BLaER1 (cell line): Measurements from ENCODE around the gene C11orf52.
"Not testable (repeated sequence)": the region's sequence is repeated elsewhere in the genome, so short reads cannot be mapped to it uniquely, and the experiment has no call there.

ENCODE experiments used
- H3K27ac ChIP-seq: shearing (Covaris generic); formaldehyde crosslinking; 2 replicates; pipeline ENCODE4 v1.8.1; 2022
- H3K27me3 ChIP-seq: shearing (Covaris generic); formaldehyde crosslinking; 2 replicates; pipeline ENCODE4 v1.8.1; 2022
- H3K36me3 ChIP-seq: shearing (Covaris generic); formaldehyde crosslinking; 2 replicates; pipeline ENCODE4 v1.8.1; 2022
- H3K4me1 ChIP-seq: shearing (Covaris generic); formaldehyde crosslinking; 2 replicates; pipeline ENCODE4 v1.8.1; 2022
- H3K4me2 ChIP-seq: shearing (Covaris generic); formaldehyde crosslinking; 2 replicates; pipeline ENCODE4 v1.8.1; 2022
- H3K4me3 ChIP-seq: shearing (Covaris generic); formaldehyde crosslinking; 2 replicates; pipeline ENCODE4 v1.8.1; 2022
- H3K9ac ChIP-seq: shearing (Covaris generic); formaldehyde crosslinking; 2 replicates; pipeline ENCODE4 v1.8.1; 2022
- H3K9me3 ChIP-seq: shearing (Covaris generic); formaldehyde crosslinking; 2 replicates; pipeline ENCODE4 v1.8.1; 2022
- H4K20me1 ChIP-seq: shearing (Covaris generic); formaldehyde crosslinking; 2 replicates; pipeline ENCODE4 v1.8.1; 2022
- Cebpa-rat ChIP-seq: shearing (Covaris generic); IDR thresholded peaks from 2 replicates; pipeline ENCODE4 v1.8.1; 2022

Gene C11orf52

DNA sequence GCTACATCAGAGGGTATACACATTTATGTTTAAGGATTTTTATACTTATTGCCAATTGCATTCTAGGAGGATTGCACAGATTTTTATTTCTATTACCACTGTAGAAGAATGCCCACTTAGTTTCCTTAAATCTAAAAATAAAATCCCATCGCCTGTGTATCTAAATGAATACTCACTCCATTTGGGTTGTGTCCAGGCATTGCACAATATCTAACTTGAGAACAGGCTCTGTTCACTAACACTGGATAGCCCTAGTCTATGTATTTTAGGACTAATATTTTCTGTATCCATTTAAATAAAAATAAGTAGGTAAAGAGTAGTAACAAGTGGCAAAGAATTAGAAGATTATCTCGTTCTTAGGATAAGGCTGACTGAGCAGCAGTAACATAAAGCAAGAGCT, 4.1 kb downstream of the C11orf52 start:
- TF ChIP-seq Cebpa-rat, result no peak
- H4K20me1 ChIP-seq, result no peaks in the 10 kb centered on the region
- H3K36me3 ChIP-seq, result no peaks in the 10 kb centered on the region
- H3K4me3 ChIP-seq, result no peak overlapping the region
- H3K4me2 ChIP-seq, result no peak overlapping the region
- H3K9me3 ChIP-seq, result no peaks in the 10 kb centered on the region
- H3K9ac ChIP-seq, result no peak overlapping the region
- H3K27ac ChIP-seq, result no peak overlapping the region
- H3K4me1 ChIP-seq, result peaks cover 29% of the 10 kb centered on the region
- H3K27me3 ChIP-seq, result no peaks in the 10 kb centered on the region

DNA sequence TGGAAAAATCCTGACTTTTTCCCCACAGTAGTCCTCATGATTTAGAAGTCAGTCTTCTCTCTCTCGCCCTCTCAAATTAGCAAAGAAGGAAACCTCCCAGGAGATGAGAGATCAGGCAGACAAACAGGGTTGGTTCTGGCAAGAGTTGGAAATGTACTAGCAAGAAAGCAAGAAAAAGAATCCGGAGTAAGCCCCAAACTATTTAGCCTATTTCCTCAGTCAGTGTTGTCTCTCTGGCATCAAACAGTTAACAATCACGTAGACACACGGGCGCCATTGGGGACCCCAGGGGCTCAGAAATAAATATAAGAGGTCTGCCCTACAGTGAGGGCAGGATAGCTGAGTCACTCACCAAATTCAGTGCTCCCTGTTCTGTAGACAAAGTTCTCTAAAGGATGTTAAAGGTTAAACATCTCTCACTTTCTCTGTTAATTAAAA, 4.7 kb downstream of the C11orf52 start:
- Histone ChIP-seq H3K4me2 (no peak overlapping the region), H3K4me1 (peaks cover 30% of the 10 kb centered on the region), H3K9me3 (no peaks in the 10 kb centered on the region), H3K36me3 (no peaks in the 10 kb centered on the region), H3K27ac (no peak overlapping the region), H3K4me3 (no peak overlapping the region), H4K20me1 (no peaks in the 10 kb centered on the region), H3K9ac (no peak overlapping the region), H3K27me3 (no peaks in the 10 kb centered on the region)
- TF ChIP-seq Cebpa-rat, result no peak

DNA sequence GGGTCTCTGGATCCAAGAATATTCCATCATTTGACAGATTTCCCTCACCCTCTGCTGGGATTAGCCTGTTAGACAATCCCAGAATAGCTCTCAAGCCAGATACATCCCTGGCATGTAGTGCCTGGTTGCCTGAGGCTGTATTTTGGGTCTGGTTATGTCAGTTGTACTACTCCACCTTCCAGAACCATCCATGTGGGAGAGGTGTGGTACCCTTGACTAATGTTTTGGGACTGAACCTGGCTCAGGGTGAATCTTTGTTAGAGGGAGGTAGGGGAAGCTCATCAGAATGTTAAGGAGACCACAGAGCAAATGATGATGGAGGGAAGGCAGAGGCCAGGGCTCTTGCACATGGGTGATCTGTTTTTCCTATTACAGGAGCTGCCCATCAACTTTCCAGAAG, 5.2 kb downstream of the C11orf52 start:
- H4K20me1 ChIP-seq, result no peaks in the 10 kb centered on the region
- no peaks in the 10 kb centered on the region for H3K27me3 ChIP-seq
- no peaks in the 10 kb centered on the region for H3K9me3 ChIP-seq
- H3K9ac ChIP-seq, result no peak overlapping the region
- H3K4me3 ChIP-seq, result no peak overlapping the region
- H3K4me2 ChIP-seq, result no peak overlapping the region
- no peak overlapping the region for H3K27ac ChIP-seq
- H3K4me1 ChIP-seq, result peaks cover 24% of the 10 kb centered on the region
- H3K36me3 ChIP-seq, result no peaks in the 10 kb centered on the region
- TF ChIP-seq Cebpa-rat, result no peak

DNA sequence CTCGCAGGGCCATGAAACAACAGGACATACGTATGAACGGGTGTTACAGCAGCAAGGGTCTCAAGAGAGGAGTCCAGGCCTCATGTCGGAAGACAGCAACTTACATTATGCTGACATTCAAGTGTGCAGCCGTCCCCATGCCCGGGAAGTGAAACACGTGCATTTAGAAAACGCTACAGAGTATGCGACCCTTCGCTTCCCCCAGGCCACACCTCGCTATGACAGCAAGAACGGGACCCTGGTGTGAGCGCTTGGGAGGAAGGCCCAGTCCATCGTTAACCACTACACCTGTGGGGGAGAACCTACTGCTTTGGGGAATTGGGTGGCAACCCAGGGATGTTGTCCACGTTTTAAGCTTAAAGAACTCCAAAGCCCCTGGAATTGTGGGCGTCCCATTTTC, 7.2 kb downstream of the C11orf52 start:
- Histone ChIP-seq H3K4me2 (peak overlapping the region; percentile 88), H3K4me3 (0 out of 2 replicates have a peak overlapping the region, but pooled peaks have one; percentile 64), H3K36me3 (no peaks in the 10 kb centered on the region), H3K27ac (peak overlapping the region; percentile 84), H3K4me1 (peaks cover 17% of the 10 kb centered on the region), H4K20me1 (no peaks in the 10 kb centered on the region), H3K9ac (no peak overlapping the region; the same call in 1 of the 2 replicates), H3K9me3 (no peaks in the 10 kb centered on the region), H3K27me3 (no peaks in the 10 kb centered on the region)
- no peak for TF ChIP-seq Cebpa-rat

DNA sequence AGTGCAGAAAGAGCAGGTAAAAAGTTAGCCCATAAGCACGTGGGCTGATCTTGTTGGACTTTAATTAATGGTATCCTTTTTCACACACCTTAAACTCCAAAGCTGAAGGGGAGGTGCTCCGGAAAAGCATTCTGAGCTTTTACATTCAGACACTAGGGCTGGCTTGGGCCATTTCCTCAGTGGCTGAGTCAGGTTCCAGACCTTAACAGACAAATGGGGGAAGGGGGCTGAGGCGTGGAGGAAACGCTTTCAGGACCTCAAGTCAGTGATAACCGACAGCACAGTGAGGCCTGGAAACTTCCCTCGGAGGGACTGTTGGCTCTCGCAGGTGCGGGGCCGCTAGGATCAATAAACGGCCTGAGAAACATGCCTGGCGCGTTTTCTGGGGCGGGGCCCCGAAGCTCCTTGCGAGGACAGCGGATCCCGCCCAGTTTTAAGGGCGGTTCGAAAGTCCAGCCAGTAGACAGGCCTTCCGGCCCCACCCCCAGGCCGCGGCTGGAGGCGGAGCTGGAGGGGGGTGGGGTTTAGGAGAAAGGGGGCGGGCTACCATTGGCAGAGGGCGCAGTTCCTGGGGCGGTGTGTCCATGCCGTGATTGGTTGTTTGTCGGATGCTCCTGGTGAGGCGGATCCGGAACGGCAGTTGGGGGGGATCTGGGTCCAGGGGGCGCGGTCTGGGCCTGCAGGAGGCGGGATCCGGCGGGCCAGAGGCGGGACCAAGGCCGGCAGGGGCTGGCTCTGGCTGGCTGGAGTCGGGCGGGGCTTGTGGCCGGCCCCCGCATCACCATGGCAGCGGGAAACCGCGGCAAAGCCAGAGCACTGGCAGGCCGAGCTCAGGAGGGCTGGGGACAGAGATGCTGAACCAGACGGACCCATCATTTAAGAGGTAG, 8.0 kb downstream of the C11orf52 start:
- TF ChIP-seq Cebpa-rat, result no peak
- Histone ChIP-seq H4K20me1 (no peaks in the 10 kb centered on the region), H3K27me3 (no peaks in the 10 kb centered on the region)

DNA sequence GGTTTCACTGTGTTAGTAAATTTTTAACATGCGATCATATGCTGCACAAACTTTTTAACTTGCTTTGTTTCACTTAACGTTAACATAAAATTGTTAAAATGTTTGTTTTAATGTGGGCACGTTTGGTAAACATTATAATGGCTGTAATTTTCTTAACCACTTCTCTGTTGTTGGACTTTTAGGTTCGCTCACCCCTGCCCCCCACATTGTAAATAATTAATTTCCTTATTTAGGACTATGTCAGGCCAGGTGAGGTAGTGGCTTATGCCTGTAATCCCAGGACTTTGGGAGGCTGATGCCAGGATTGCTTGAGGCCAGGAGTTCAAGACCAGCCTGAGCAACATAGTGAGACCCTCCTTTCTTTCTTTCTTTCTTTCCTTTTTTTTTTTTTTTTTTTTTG, 11.8 kb downstream of the C11orf52 start:
- Histone ChIP-seq H3K4me3 (no peak overlapping the region), H3K27ac (no peak overlapping the region), H3K9ac (no peak overlapping the region), H3K4me1 (peaks cover 22% of the 10 kb centered on the region), H4K20me1 (no peaks in the 10 kb centered on the region), H3K9me3 (no peaks in the 10 kb centered on the region), H3K36me3 (no peaks in the 10 kb centered on the region), H3K4me2 (no peak overlapping the region), H3K27me3 (no peaks in the 10 kb centered on the region)
- no peak for TF ChIP-seq Cebpa-rat

More for the DNA sequence above, 8.0 kb downstream of the C11orf52 start:
- Histone ChIP-seq H3K4me2 (peak overlapping the region; percentile 88), H3K4me1 (peaks cover 17% of the 10 kb centered on the region), H3K27ac (peak overlapping the region; percentile 84), H3K36me3 (no peaks in the 10 kb centered on the region), H3K9me3 (no peaks in the 10 kb centered on the region), H3K4me3 (peak overlapping the region; percentile 64), H3K9ac (peak overlapping the region; percentile 76)

DNA sequence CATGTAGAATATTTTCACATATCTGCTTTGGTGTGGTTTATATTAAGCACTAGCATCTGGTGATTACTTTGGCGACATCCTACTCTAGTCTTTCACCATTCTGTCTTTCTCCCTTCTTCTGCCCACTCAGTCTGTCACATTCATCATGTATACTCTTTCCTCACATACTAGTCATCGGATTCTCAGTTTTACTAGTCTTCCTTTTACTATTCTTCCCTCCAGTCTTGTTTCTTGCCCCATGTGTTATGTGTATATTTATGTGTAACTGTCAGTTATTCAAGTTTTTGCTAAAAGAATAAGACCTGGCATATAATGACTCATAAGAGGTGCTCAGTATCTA, 13.9 kb downstream of the C11orf52 start:
- H3K9me3 ChIP-seq, result no peaks in the 10 kb centered on the region
- H3K36me3 ChIP-seq, result no peaks in the 10 kb centered on the region
- H3K27ac ChIP-seq, result no peak overlapping the region
- no peak overlapping the region for H3K9ac ChIP-seq
- no peaks in the 10 kb centered on the region for H4K20me1 ChIP-seq
- H3K4me1 ChIP-seq, result peaks cover 26% of the 10 kb centered on the region
- H3K4me2 ChIP-seq, result no peak overlapping the region
- H3K27me3 ChIP-seq, result peaks cover 11% of the 10 kb centered on the region; the same call in 1 of the 2 replicates
- no peak overlapping the region for H3K4me3 ChIP-seq
- no peak for TF ChIP-seq Cebpa-rat

DNA sequence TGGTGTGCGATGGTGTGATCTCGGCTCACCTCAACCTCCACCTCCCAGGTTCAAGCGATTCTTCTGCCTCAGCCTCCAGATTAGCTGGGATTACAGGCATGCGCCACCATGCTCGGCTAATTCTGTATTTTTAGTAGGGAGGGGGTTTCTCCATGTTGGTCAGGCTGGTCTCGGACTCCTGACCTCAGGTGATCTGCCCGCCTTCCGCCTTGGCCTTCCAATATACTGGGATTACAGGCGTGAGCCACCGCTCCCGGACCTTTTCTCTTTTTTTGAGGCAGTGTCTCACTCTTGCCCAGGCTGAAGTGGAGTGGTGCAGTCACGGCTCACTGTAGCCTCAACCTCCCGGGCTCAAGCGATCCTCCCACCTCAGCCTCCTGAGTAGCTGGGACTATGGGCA, 14.5 kb downstream of the C11orf52 start:
- H3K9me3 ChIP-seq, H3K4me3 ChIP-seq, H3K4me2 ChIP-seq, H3K36me3 ChIP-seq, H4K20me1 ChIP-seq, H3K9ac ChIP-seq, H3K27ac ChIP-seq: not testable (repeated sequence)
- H3K27me3 ChIP-seq, result peaks cover 17% of the 10 kb centered on the region; the same call in 1 of the 2 replicates
- peaks cover 29% of the 10 kb centered on the region for H3K4me1 ChIP-seq

DNA sequence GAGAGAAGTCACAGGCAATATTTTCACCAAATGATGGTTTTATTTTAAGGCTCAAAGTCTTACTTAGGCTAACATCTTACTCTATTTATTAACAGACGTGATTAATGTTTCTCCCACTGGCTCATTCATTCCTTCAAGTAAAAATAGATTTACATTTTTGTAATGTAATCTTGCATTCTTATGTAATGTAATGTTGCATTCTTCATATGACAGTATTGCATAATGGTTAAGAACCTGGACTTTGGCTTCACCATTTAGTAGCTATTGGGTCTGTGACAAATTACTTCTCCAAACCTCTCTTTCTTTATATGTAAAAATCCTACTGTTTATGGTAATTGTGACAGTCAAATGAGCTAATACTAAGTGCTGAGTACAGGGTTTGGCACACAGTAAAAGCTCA, 15.2 kb downstream of the C11orf52 start:
- no peak overlapping the region for H3K4me3 ChIP-seq
- H3K36me3 ChIP-seq, result no peaks in the 10 kb centered on the region
- no peaks in the 10 kb centered on the region for H4K20me1 ChIP-seq
- H3K27me3 ChIP-seq, result peaks cover 17% of the 10 kb centered on the region; the same call in 1 of the 2 replicates
- H3K4me2 ChIP-seq, result no peak overlapping the region
- H3K4me1 ChIP-seq, result peaks cover 36% of the 10 kb centered on the region
- no peak for TF ChIP-seq Cebpa-rat
- H3K9ac ChIP-seq, result no peak overlapping the region
- no peaks in the 10 kb centered on the region for H3K9me3 ChIP-seq
- no peak overlapping the region for H3K27ac ChIP-seq

DNA sequence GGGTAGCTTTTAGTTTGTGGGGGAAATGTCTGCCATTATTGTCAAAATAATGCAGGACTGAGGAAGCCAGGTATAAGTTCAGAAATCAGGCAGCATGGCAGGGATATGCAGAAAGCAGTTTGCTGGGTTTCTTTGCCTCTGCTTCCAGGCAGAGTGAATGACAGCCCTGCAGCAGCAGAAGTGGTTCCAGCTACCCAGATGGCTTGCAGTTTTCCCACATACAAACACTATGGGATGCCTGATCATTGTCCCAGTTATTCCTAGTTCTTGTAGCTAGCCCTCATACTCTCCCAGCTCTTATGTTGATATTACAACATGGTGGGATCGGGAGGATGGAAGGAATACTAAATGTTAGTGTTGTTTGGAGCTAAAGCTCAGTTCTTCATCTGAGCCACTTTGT, 15.6 kb downstream of the C11orf52 start:
- Histone ChIP-seq H3K9ac (no peak overlapping the region), H3K36me3 (no peaks in the 10 kb centered on the region), H4K20me1 (no peaks in the 10 kb centered on the region), H3K9me3 (no peaks in the 10 kb centered on the region), H3K4me1 (peaks cover 37% of the 10 kb centered on the region), H3K4me3 (no peak overlapping the region), H3K4me2 (no peak overlapping the region), H3K27ac (no peak overlapping the region), H3K27me3 (peaks cover 17% of the 10 kb centered on the region; the same call in 1 of the 2 replicates)
- no peak for TF ChIP-seq Cebpa-rat
